Measurements from ENCODE around the gene RAB27B.

The RAB27B gene

DNA sequence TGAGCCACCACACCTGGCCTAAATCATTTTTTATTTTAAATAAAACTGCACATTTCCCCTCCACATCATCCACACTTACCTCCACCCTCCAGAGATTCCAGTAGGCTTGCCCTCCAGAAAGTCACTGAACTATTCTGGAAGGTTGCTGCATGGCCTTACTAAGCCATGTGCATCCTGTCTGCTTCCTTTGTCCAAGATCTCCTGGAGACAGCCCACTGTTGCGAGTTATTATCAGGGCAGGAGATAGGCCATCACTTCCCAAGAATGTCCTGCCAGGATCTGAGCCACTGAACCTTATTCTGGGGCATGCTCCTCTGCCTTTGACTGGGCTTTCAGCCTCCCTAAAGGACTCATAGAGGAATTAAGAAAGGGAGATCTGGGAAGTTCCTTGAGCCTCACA is 104.2 kb downstream of the RAB27B start (continued):
- TF ChIP-seq SCRT2 (tag by site-specific recombination; IDR thresholded peaks at IDR 0.05) (no peak), ZNF157 (tag by site-specific recombination; IDR thresholded peaks at IDR 0.05) (no peak), ZBTB48 (tag by site-specific recombination; IDR thresholded peaks at IDR 0.05) (no peak), ZNF211 (tag by site-specific recombination; IDR thresholded peaks at IDR 0.05; ENCODE audit: low read depth) (no peak), ZNF654 (tag by site-specific recombination; IDR thresholded peaks at IDR 0.05; ENCODE audit: low read depth) (no peak), PRDM6 (tag by site-specific recombination; IDR thresholded peaks at IDR 0.05) (no peak), ZNF792 (tag by site-specific recombination; IDR thresholded peaks at IDR 0.05) (no peak), ZNF19 (tag by site-specific recombination; IDR thresholded peaks at IDR 0.05; ENCODE audit: low read depth) (no peak)
- TF ChIP-seq, protein P1, sequence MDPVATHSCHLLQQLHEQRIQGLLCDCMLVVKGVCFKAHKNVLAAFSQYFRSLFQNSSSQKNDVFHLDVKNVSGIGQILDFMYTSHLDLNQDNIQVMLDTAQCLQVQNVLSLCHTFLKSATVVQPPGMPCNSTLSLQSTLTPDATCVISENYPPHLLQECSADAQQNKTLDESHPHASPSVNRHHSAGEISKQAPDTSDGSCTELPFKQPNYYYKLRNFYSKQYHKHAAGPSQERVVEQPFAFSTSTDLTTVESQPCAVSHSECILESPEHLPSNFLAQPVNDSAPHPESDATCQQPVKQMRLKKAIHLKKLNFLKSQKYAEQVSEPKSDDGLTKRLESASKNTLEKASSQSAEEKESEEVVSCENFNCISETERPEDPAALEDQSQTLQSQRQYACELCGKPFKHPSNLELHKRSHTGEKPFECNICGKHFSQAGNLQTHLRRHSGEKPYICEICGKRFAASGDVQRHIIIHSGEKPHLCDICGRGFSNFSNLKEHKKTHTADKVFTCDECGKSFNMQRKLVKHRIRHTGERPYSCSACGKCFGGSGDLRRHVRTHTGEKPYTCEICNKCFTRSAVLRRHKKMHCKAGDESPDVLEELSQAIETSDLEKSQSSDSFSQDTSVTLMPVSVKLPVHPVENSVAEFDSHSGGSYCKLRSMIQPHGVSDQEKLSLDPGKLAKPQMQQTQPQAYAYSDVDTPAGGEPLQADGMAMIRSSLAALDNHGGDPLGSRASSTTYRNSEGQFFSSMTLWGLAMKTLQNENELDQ (tag by site-specific recombination; IDR thresholded peaks at IDR 0.05; ENCODE audit: low read depth), result no peak
- TF ChIP-seq, protein P2, sequence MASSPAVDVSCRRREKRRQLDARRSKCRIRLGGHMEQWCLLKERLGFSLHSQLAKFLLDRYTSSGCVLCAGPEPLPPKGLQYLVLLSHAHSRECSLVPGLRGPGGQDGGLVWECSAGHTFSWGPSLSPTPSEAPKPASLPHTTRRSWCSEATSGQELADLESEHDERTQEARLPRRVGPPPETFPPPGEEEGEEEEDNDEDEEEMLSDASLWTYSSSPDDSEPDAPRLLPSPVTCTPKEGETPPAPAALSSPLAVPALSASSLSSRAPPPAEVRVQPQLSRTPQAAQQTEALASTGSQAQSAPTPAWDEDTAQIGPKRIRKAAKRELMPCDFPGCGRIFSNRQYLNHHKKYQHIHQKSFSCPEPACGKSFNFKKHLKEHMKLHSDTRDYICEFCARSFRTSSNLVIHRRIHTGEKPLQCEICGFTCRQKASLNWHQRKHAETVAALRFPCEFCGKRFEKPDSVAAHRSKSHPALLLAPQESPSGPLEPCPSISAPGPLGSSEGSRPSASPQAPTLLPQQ (tag by site-specific recombination; IDR thresholded peaks at IDR 0.05), result no peak

- Histone ChIP-seq H3K9me3 (ENCODE audit: control insufficient read depth, insufficient read depth, low read depth, low read length) (no peaks in the 10 kb centered on the region), H3K27ac (ENCODE audit: extremely low read depth, low read depth, low read length) (no peak overlapping the region), H3K4me3 (ENCODE audit: low read depth, low read length) (no peak overlapping the region), H3K36me3 (ENCODE audit: control insufficient read depth in 2 of 2, insufficient read depth in 1 of 2, low read length in 2 of 2) (peaks cover 0 to 20% of the 10 kb centered on the region in 2 experiments; a peak in 1 of 3 replicates), H3K4me1 (ENCODE audit: control insufficient read depth, insufficient read depth, low read length) (peaks cover 4% of the 10 kb centered on the region)
- POLR2A ChIA-PET, result no interaction called here
- CTCF ChIA-PET, result interaction anchor here (0.7 kb wide), 1 partner anchor 13 kb away, joined by 3 read pairs; no protein-coding TSS in a partner anchor
- TF ChIP-seq ZBTB44 (tag by site-specific recombination; IDR thresholded peaks at IDR 0.05) (no peak), ZBTB8A (tag by site-specific recombination; IDR thresholded peaks at IDR 0.05) (no peak), ZNF248 (tag by site-specific recombination; IDR thresholded peaks at IDR 0.05) (no peak), ZFHX2 (tag by site-specific recombination; conservative IDR thresholded peaks at IDR 0.05) (no peak), FEZF1 (tag by site-specific recombination; IDR thresholded peaks at IDR 0.05) (no peak), ZNF114 (tag by site-specific recombination; IDR thresholded peaks at IDR 0.05) (no peak), ZNF121 (tag by site-specific recombination; IDR thresholded peaks at IDR 0.05) (no peak), SP3 (tag by site-specific recombination; IDR thresholded peaks at IDR 0.05) (no peak), ZNF416 (tag by site-specific recombination; IDR thresholded peaks at IDR 0.05) (no peak), ZBTB1 (tag by site-specific recombination; IDR thresholded peaks at IDR 0.05) (no peak), ZNF544 (tag by site-specific recombination; IDR thresholded peaks at IDR 0.05) (no peak), ZNF747 (tag by site-specific recombination; IDR thresholded peaks at IDR 0.05) (no peak), ZNF561 (tag by site-specific recombination; IDR thresholded peaks at IDR 0.05; ENCODE audit: borderline replicate concordance) (no peak), ZNF239 (tag by site-specific recombination; IDR thresholded peaks at IDR 0.05) (no peak), ZNF529 (tag by site-specific recombination; IDR thresholded peaks at IDR 0.05; ENCODE audit: insufficient replicate concordance) (no peak), ZNF560 (tag by site-specific recombination; IDR thresholded peaks at IDR 0.05; ENCODE audit: borderline replicate concordance) (no peak), ZNF701 (tag by site-specific recombination; IDR thresholded peaks at IDR 0.05) (no peak)
Observed at GRCh38 chr18:54938506-54938905, 110.2 kb downstream of the RAB27B start.

All from HEK293 (cell line).